ENCODE data around the gene MS4A18.

DNA sequence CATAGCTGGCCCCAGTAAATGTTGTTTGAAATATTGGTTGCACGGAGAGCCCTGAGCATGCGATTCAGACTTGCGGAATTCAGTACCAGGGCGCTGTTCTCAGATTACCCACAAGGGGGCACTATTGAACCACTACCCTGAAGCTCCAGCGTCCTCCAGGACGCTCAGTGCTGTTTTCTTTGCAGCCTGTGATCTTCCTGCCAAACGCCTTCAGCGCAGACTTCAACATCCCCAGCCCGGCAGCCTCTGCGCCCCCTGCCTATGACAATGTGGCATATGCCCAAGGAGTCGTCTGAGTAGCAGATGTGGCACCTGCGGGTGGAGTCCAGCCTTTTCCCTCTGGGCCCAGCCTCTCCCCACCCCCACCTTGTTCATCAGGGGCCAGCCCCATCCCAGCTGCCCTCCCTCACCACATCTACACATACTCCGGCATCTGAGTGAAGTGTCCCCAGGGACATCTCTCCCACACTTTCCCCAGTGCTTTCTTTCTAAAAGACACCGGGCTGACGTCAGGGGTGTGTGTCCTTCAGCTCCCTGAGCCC lies 51.0 kb downstream of the MS4A18 start:
- TF ChIP-seq, protein P1, sequence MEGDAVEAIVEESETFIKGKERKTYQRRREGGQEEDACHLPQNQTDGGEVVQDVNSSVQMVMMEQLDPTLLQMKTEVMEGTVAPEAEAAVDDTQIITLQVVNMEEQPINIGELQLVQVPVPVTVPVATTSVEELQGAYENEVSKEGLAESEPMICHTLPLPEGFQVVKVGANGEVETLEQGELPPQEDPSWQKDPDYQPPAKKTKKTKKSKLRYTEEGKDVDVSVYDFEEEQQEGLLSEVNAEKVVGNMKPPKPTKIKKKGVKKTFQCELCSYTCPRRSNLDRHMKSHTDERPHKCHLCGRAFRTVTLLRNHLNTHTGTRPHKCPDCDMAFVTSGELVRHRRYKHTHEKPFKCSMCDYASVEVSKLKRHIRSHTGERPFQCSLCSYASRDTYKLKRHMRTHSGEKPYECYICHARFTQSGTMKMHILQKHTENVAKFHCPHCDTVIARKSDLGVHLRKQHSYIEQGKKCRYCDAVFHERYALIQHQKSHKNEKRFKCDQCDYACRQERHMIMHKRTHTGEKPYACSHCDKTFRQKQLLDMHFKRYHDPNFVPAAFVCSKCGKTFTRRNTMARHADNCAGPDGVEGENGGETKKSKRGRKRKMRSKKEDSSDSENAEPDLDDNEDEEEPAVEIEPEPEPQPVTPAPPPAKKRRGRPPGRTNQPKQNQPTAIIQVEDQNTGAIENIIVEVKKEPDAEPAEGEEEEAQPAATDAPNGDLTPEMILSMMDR (IDR thresholded peaks at IDR 0.05): peak in 1 of 3 donors; percentile 21
- TF ChIP-seq POLR2A (IDR thresholded peaks at IDR 0.05): no peak

Data from lower leg skin (tissue), 3 donors.